ENCODE data around the gene CMSS1.

The CMSS1 gene

DNA sequence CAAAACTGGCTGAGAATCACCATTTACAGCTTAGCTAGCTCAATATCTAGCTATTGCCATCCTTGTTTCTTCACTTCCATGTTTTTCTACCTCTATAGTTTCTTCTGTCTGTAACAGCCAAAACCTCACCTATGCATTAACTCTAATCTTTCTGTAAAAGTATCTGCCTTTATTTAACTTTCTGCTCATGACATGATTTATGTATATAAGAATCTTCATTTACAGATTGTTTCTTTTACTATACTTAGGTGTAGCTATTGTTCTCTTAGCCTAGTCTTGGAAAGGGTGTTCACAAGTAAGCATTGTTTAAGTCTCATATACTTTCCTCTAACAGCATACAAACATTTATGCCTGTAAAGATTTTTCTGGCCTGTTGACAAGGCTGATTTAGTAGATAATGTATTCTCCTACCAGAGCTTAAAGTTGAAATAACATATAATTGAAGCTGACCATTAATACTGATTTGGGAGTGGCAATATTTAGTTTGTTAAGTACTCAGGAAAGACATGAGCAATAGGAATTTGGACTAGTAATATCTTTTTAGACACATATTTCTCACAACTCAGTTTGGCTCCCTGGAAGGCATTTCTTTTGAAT is 287.3 kb downstream of the CMSS1 start:
- peak overlapping the region; percentile 62 for H3K27ac ChIP-seq
- TF ChIP-seq, protein P1, sequence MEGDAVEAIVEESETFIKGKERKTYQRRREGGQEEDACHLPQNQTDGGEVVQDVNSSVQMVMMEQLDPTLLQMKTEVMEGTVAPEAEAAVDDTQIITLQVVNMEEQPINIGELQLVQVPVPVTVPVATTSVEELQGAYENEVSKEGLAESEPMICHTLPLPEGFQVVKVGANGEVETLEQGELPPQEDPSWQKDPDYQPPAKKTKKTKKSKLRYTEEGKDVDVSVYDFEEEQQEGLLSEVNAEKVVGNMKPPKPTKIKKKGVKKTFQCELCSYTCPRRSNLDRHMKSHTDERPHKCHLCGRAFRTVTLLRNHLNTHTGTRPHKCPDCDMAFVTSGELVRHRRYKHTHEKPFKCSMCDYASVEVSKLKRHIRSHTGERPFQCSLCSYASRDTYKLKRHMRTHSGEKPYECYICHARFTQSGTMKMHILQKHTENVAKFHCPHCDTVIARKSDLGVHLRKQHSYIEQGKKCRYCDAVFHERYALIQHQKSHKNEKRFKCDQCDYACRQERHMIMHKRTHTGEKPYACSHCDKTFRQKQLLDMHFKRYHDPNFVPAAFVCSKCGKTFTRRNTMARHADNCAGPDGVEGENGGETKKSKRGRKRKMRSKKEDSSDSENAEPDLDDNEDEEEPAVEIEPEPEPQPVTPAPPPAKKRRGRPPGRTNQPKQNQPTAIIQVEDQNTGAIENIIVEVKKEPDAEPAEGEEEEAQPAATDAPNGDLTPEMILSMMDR (conservative IDR thresholded peaks at IDR 0.05) = no peak

DNA sequence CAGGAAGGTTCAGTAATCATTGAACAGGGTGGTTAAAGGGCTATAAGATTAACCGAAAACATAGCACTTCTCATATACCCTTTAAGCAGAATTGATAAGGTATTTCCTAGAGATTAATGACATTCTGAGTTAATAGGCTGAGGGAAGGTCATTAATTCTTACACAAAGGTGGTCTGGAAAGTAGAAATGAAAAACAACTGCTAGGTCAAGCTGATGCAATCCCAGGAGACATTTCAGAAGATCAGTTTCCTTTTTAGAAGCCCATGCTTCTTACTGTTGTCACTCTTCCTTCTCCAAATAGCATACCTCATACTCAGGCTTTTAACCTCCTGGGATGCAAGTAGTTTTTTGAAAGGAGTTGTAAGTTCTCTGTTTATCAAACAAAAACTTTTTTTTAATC is 287.8 kb downstream of the CMSS1 start:
- TF ChIP-seq, protein P1 (conservative IDR thresholded peaks at IDR 0.05) = no peak
- peak overlapping the region; percentile 62 for H3K27ac ChIP-seq

DNA sequence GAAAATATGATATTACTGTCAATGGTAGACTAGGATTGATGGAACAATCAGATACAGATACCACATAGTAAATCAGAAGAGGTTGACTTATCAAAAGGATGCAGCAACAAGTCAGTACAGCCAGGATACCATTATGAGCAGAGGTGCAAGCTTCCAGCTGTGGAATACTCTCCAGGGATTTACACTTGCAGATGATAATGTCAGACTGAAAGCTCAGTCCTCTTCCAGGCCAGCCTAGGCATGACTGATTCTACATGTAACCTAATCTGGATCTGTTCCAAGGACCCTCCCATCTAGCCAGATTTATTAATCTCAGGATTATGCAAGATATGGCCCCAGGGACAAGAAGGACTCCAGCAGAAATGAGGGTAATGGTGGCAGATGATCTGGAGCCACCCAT is 288.4 kb downstream of the CMSS1 start:
- peak overlapping the region; percentile 62; the same call in 1 of the 2 replicates for H3K27ac ChIP-seq
- TF ChIP-seq, protein P1 (conservative IDR thresholded peaks at IDR 0.05) = no peak

DNA sequence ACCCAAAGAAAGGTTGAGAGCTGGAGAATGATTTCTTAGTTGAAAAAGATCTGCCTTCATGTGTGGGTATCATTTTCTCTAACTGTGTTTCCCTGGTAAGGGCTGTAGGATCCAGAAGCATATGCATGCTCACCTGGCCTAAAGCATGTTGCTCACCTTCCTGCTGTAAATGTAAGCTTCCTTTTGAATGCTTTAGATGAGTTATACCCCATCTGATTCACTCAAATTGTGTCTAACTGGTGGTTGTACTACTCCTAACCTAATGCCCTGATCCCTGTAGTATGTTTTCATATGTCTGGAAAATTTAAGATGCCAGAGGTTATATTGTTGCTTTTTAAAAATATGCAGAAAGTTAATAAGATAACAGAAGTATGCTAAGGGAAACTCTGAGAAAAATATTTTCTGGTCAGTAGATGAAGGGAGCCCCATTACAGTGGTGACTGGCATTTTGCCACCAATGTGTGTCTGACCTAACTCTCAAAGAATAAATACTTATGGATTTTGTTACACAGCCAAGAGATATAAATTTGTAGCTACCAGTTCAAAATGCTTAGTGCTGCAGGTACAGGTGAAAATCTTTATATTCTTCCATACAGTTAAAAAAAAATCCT is 289.0 kb downstream of the CMSS1 start:
- 0 out of 2 replicates have a peak overlapping the region, but pooled peaks have one; percentile 62 for H3K27ac ChIP-seq
- TF ChIP-seq, protein P1 (conservative IDR thresholded peaks at IDR 0.05) = no peak

DNA sequence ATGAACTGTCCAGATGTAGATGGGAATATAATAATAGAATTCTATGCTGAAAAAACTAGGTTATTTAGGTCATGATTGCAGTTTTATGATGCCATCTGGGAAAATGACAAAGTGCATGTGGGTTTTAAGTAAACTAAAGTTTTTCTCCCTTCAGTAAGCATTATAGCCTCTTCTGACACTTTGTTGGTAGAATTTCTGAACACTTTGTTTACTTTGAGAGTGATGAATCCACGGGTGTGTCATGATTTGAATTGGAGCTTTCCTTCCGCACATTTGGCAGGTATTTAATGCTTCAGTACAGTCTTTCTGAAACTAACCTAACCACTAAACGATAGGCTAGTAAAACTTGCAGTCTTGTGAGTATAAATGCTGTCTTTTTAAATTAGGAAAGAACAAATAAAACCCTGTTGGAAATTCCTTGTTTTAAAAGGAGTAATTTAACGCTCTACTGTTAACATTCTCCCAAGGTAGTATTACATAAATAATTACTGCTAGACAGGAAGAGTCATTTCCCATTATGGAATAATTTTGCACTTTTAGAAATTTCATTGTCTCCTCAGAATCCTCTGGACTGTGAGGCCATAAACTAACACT is 289.7 kb downstream of the CMSS1 start:
- TF ChIP-seq, protein P1 (conservative IDR thresholded peaks at IDR 0.05) = no peak
- no peak overlapping the region for H3K27ac ChIP-seq

DNA sequence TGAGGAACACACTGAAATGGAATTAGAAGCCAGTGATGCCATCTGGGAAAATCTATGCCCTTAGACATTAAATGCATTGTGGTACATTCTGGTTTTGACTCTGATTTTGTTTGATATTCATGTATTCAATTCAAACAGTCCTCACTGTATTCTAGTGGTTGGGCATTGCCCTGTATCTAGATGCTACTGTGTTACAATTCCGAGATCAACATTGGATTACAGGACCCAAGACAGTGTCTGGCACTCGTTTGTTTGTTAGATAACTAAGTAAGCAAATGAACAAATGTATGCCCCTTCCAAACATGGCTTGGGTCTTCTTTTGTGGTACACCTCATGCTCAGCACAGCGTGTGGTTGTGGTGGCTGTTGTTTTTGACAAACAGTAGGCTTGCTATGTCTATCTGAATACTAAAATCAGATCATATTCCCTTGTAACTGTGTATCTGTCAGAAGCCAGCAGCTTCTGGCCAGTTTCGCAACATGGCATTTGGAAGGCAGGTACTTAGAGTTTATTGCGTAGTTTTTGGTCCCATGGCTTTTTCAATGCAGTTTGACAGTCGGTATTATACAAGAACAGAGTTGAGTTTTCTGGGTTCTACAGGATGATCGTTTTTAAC is 290.9 kb downstream of the CMSS1 start:
- H3K27ac ChIP-seq = no peak overlapping the region
- TF ChIP-seq, protein P1 (conservative IDR thresholded peaks at IDR 0.05) = no peak

DNA sequence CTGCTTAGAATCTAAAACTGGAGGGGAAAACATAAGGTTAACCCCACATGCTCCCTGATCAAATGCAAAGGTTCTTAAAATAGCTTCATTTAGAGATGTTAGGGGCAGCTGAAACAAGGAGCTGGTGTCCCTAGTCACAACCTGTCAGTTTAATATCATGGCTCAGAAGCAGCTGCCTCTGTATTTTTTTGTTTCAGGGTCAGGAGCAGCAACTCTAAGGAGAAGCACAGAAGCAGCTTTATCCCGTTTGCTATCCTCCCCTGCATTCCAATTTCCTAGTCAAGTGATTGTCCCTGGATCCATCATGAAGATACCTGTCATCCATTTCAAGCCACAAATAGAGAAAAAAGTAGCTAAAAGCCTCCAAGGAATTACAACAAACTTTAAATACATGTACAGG is 292.5 kb downstream of the CMSS1 start:
- no peak overlapping the region for H3K27ac ChIP-seq
- TF ChIP-seq, protein P1 (conservative IDR thresholded peaks at IDR 0.05) = no peak
